EL (cell line): Measurements from ENCODE around the gene NCK2.

ENCODE experiments used
- DNase-seq: peaks from one replicate; pipeline ENCODE4 v3.0.0-alpha.2; 2016

Gene NCK2

GRCh38 chr2:105736145-105736544 is 8.6 kb upstream of the NCK2 start:
- no peak for DNase-seq

GRCh38 chr2:105737980-105738657 is 6.6 kb upstream of the NCK2 start:
- DNase-seq, result no peak

DNA sequence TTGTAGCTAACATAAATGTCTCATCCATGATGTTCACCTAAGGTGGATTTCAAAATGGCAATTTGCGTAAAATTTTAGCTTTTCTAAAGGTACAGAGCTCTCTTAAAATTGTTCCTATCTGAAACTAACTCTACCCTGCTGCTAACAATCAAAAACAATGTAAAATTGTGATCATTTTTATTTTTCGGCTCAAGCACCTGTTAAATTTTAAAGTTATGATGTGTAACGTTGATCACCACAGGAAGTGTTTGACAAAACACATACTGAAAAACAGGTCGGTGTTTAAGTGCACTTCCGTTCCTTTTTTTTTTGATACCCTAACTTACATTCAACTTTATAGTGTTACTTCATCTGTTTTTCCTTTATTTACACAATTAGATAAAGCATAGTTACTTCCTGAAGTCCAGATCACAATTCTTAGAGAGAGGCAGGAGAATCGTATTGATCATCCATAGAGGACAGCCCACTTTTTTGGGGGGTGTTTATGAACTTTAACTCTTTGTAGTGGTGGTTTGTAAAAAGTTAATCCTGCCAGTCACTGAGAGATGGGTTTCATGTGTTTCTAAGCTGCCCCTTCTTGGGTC is 6.0 kb upstream of the NCK2 start:
- no peak for DNase-seq

- peak; percentile 53 for DNase-seq
Observed at GRCh38 chr2:105739426-105739825, 5.3 kb upstream of the NCK2 start.

GRCh38 chr2:105739944-105740530 is 4.7 kb upstream of the NCK2 start:
- no peak for DNase-seq

DNA sequence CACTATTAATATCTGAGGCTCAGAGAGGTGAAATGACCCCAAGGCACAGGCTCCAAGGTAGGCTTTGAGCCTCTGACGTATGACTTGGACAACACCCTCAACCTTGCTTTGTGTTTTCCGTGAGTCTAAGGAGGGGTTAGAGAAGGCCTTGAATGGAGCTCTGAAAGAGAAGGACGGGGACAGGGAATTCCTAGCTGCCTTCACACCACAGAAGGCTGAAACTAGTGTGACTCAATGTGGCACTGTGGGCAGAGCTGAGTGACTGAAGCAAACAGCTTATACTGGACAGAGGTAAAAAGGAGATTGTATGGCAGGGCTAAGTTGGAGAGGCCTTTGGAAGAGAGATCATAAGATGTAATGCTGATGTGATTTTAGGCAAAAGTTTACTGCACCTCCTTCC is 3.5 kb upstream of the NCK2 start:
- DNase-seq, result no peak

GRCh38 chr2:105741617-105742016 is 3.1 kb upstream of the NCK2 start:
- DNase-seq, result no peak

DNA sequence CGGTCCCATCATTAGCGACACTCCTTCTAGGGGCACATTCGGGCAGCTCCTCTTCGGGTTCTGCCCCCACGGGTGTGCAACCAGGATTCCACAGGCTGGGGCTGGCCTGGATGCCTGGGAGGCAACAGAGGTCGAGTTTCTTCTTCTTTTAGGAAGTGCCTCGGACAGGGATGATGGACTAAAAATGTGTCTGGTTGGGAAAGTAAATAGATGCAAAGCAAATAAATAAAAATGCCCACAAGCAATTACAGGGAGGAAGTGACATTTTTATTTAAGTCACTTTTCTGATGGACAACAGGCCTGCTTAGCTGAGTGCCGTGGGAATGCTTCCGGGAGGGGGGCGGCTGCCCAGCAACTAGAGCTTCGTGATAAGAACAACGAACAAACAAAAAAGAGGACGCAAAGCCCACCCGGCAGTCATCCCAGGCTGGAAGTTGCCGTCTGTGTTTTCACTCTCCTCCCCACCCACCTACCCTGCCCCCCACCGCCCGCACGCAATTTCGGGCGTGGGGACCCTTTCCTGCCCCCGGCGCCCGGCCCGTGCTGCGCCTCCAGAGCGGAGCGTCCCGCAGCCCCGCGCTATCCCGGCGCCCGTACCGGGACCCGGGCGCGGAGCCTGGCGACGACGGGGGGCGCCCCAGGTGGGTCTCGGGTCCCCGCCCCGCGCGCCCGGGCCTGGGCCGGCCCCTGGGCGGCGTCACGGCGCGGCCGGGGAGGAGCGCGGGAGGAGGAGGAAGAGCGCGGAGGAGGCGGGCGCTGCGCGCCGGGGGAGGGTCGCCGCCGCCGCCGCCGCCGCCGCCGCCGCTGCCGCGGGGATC is 412 bp upstream of the NCK2 start:
- peak; percentile 52 for DNase-seq

DNA sequence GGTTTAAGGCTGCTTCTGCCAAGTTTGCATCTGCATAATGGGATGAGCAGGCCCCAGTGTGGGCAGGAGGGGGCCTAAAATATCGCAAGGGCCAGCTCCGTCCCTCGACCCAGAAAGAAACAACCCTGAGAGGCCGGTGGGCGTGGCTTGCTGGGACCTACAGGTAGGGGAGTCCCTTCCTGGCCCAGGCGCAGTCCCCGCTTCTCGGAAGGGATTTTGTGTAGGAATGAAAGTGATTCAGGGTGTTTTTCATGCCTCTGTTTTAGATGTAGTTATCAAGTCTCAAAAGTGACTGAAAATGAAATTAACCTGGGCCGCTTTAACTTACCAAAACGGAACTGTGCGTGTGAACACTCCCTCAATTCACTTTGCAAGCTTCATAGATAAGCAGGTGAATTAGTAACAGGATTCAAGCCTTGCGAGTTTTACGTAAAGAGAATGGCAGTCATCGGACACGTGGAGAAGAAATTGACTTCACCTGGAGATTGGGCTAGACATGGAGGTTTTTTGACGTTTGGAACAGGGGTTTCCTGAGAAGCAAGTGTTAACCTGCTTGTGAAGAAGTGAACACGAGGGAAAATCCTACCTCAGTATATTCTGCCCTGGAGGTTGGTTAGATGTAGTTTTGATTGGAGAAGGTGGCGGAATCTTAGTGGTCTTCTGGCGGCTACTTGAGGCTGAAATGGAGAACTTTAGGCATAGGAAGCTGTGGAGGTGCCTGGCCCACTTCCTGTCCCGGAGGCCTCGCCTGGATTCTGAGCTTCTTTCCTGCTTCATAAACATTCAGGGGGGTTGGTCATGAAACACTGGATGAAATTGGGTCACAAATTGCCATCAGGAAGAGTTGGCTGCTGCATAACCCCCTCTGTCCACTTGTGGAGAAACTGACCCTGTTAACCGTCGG is 1.7 kb downstream of the NCK2 start:
- no peak for DNase-seq

- no peak for DNase-seq
Observed at GRCh38 chr2:105747254-105747894, 2.7 kb downstream of the NCK2 start.

DNA sequence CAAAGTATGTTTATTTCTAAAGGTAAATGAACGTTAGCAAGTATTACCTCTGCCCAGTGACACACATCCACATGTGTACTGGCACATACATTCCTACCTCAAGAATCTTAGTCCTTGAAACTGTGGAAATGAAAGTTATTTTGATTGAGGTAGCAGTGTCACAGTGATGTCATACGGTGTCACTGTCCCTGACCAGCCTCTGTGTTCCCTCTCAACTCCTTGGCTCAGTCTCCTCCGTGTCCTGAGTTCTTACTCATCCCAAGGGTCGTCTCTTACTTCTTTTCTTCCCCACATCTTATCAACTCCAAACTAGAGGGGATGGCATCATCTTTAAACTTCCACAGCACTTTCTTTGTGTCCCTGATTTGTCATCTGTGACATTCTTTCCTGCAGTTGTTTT is 3.3 kb downstream of the NCK2 start:
- DNase-seq, result no peak

GRCh38 chr2:105748566-105748965 is 3.9 kb downstream of the NCK2 start:
- no peak for DNase-seq

GRCh38 chr2:105749583-105750400 is 5.1 kb downstream of the NCK2 start:
- DNase-seq, result peak; percentile 63

GRCh38 chr2:105750735-105751134 is 6.0 kb downstream of the NCK2 start:
- no peak for DNase-seq

DNA sequence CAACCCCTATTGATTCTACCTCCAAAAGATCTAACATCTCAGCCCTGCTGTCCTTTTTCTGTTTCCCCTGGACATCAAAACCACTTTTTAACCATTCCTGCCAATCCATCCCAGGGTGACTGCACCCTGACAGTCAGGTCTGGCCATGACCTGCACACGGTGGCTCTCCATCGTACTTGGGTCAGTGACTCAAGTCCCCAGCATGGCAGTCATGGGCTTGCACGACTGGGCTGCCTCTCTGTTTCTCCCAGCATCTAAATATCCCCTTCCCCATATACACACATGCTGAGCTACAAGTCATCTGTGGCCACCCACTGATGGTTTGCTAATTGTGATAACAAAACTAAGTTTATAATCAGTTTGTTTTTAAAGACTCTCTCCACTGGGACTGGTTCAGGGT is 6.6 kb downstream of the NCK2 start:
- DNase-seq, result no peak

DNA sequence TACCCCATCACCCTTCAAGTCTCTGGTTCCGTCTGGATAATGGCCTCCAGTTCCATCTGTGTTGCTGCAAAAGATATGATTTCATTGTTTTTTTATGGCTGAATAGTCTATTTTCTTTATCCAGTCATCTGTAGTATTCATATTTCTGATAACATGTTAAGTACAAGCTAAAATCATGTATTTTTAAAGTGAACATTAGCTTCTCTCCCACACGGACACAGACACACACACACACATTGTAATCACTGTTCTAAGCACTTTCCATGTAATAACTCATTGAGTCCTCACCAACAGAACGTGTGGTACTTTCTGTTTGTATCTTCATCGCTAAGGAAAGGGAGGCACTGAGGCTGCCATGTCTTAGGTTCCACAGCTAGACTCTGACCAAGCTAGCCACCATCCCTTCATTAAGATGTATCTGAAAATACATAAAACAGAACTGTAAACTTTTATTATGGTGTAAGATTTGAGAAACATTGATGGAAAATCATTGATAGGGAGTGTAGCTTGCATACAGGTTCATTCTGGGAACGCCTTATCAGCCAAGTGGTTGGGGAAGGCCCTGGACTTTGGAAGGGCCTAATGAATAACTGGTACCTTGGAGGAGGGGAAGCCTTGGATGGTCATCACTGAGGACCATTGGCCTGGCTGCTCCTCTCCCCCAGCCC is 8.1 kb downstream of the NCK2 start:
- DNase-seq, result no peak

DNA sequence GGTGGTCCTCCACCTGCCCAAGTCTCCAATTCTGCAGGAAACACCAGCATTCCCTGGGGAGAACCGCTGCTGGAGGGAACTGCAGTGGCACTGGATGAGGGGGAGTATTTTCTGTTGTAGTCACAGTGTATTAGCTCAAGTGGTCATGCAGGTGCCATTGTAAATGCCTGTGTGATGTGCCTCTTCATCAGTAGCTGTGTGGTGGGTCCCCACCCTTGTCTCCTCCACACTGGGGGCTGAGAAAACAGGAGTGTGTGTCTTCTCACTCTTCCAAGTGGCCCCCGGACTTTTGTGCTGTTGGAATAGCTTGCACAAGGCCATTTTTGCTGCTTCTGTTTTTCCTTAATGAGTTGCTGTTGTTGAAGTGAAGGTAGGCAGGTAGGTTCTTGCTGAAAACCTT is 8.7 kb downstream of the NCK2 start:
- DNase-seq, result no peak

GRCh38 chr2:105754011-105754410 is 9.3 kb downstream of the NCK2 start:
- DNase-seq, result no peak

GRCh38 chr2:105754994-105755393 is 10.3 kb downstream of the NCK2 start:
- DNase-seq, result no peak

- DNase-seq, result no peak
Observed at GRCh38 chr2:105755895-105756294, 11.2 kb downstream of the NCK2 start.

- DNase-seq, result no peak
Observed at GRCh38 chr2:105756435-105756834, 11.7 kb downstream of the NCK2 start.
